Activated naive CD4-positive, alpha-beta T cell treated with anti-CD3 and anti-CD28 coated beads, Interleukin-2, amount 10 ng/mL, durations not matched to agents 7 days and 5 days (primary cell): ENCODE measurements around the gene DNAH2.

Source experiments
- CTCF ChIA-PET: fragments of 350-600 bp; sonication (Branson Sonifier 250); formaldehyde crosslinking; loops from one replicate; lab custom pipeline; 2021; ENCODE audit warnings: antibody characterized with exemption; lab: Charles Lee
- DNase-seq: peaks from one replicate; pipeline ENCODE4 v3.0.0-alpha.2; 2020
- H3K27ac Mint-ChIP-seq: one replicate; pipeline ENCODE4 v1.8.0; 2021; ENCODE audit warnings: mild to moderate bottlenecking, moderate library complexity, mixed read lengths
- H3K27me3 Mint-ChIP-seq: one replicate; pipeline ENCODE4 v1.8.0; 2021; ENCODE audit warnings: mild to moderate bottlenecking, mixed read lengths
- H3K36me3 Mint-ChIP-seq: one replicate; pipeline ENCODE4 v1.8.0; 2021; ENCODE audit warnings: mixed read lengths
- H3K4me1 Mint-ChIP-seq: one replicate; pipeline ENCODE4 v1.8.0; 2021; ENCODE audit warnings: mixed read lengths
- H3K4me3 Mint-ChIP-seq: one replicate; pipeline ENCODE4 v1.8.0; 2021; ENCODE audit warnings: mild to moderate bottlenecking, moderate library complexity, mixed read lengths
- H3K9me3 Mint-ChIP-seq: one replicate; pipeline ENCODE4 v1.8.0; 2021; ENCODE audit warnings: mixed read lengths

Gene DNAH2, protein sequence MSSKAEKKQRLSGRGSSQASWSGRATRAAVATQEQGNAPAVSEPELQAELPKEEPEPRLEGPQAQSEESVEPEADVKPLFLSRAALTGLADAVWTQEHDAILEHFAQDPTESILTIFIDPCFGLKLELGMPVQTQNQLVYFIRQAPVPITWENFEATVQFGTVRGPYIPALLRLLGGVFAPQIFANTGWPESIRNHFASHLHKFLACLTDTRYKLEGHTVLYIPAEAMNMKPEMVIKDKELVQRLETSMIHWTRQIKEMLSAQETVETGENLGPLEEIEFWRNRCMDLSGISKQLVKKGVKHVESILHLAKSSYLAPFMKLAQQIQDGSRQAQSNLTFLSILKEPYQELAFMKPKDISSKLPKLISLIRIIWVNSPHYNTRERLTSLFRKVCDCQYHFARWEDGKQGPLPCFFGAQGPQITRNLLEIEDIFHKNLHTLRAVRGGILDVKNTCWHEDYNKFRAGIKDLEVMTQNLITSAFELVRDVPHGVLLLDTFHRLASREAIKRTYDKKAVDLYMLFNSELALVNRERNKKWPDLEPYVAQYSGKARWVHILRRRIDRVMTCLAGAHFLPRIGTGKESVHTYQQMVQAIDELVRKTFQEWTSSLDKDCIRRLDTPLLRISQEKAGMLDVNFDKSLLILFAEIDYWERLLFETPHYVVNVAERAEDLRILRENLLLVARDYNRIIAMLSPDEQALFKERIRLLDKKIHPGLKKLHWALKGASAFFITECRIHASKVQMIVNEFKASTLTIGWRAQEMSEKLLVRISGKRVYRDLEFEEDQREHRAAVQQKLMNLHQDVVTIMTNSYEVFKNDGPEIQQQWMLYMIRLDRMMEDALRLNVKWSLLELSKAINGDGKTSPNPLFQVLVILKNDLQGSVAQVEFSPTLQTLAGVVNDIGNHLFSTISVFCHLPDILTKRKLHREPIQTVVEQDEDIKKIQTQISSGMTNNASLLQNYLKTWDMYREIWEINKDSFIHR (N-terminal part only)

GRCh38 chr17:7716901-7717755 is at the start of gene DNAH2:
TSS of gene DNAH2 (plus strand) at chr17:7717744. CDS start at chr17:7719735, 1,991 bp downstream.
- DNase-seq, result peak; percentile 57
- CTCF ChIA-PET, result interaction anchor here (1.2 to 2.4 kb wide), 4 partner anchors 10 to 203 kb away, joined by 3 to 8 read pairs (median 6); no protein-coding TSS in a partner anchor
- no peaks in the 10 kb centered on the region for H3K36me3 Mint-ChIP-seq
- H3K4me1 Mint-ChIP-seq, result peaks cover 33% of the 10 kb centered on the region
- peaks cover 99% of the 10 kb centered on the region for H3K27me3 Mint-ChIP-seq
- H3K9me3 Mint-ChIP-seq, result no peaks in the 10 kb centered on the region
- H3K4me3 Mint-ChIP-seq, result peak within 1 kb of the TSS; percentile 67
- peak within 1 kb of the TSS; percentile 19 for H3K27ac Mint-ChIP-seq

GRCh38 chr17:7668482-7668881 is 49.1 kb upstream of the DNAH2 start:
- Mint-ChIP-seq H3K9me3 (peaks cover 3% of the 10 kb centered on the region), H3K27me3 (no peaks in the 10 kb centered on the region), H3K4me1 (no peaks in the 10 kb centered on the region), H3K27ac (no peak overlapping the region), H3K4me3 (no peak overlapping the region), H3K36me3 (peaks cover 37% of the 10 kb centered on the region)
- CTCF ChIA-PET, result no interaction called here
- DNase-seq, result no peak

DNA sequence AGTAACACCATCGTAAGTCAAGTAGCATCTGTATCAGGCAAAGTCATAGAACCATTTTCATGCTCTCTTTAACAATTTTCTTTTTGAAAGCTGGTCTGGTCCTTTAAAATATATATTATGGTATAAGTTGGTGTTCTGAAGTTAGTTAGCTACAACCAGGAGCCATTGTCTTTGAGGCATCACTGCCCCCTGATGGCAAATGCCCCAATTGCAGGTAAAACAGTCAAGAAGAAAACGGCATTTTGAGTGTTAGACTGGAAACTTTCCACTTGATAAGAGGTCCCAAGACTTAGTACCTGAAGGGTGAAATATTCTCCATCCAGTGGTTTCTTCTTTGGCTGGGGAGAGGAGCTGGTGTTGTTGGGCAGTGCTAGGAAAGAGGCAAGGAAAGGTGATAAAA is 44.3 kb upstream of the DNAH2 start:
- Mint-ChIP-seq H3K27ac (no peak overlapping the region), H3K36me3 (peaks cover 60% of the 10 kb centered on the region), H3K9me3 (peaks cover 10% of the 10 kb centered on the region), H3K4me3 (no peak overlapping the region), H3K27me3 (no peaks in the 10 kb centered on the region), H3K4me1 (no peaks in the 10 kb centered on the region)
- DNase-seq, result peak; percentile 66
- CTCF ChIA-PET, result interaction anchor here (0.6 to 2.2 kb wide), 10 partner anchors 10 to 253 kb away, joined by 3 to 11 read pairs (median 3); partner anchors contain the start of genes SAT2, TP53 and WRAP53

DNA sequence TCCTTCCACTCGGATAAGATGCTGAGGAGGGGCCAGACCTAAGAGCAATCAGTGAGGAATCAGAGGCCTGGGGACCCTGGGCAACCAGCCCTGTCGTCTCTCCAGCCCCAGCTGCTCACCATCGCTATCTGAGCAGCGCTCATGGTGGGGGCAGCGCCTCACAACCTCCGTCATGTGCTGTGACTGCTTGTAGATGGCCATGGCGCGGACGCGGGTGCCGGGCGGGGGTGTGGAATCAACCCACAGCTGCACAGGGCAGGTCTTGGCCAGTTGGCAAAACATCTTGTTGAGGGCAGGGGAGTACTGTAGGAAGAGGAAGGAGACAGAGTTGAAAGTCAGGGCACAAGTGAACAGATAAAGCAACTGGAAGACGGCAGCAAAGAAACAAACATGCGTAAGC is 42.6 kb upstream of the DNAH2 start:
- H3K36me3 Mint-ChIP-seq, result peaks cover 53% of the 10 kb centered on the region
- CTCF ChIA-PET, result interaction anchor here (1.0 to 1.6 kb wide), 2 partner anchors 42 to 319 kb away, joined by 3 read pairs; no protein-coding TSS in a partner anchor

DNA sequence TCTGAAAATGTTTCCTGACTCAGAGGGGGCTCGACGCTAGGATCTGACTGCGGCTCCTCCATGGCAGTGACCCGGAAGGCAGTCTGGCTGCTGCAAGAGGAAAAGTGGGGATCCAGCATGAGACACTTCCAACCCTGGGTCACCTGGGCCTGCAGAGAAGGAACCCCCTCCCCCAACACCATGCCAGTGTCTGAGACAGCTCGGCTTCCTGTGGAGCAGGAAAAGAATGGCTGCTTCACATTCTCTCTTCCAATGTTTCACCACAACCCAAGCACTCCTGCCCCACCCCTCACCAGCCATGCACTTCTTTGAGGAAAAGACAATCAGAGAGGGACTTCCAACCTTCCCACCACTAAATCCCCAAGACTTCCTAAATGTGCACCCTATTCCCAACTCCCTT is 41.0 kb upstream of the DNAH2 start:
- CTCF ChIA-PET, result no interaction called here
- no peak overlapping the region for H3K4me3 Mint-ChIP-seq
- H3K36me3 Mint-ChIP-seq, result peaks cover 45% of the 10 kb centered on the region
- no peaks in the 10 kb centered on the region for H3K27me3 Mint-ChIP-seq
- H3K27ac Mint-ChIP-seq, result no peak overlapping the region
- no peaks in the 10 kb centered on the region for H3K4me1 Mint-ChIP-seq
- no peak for DNase-seq
- H3K9me3 Mint-ChIP-seq, result peaks cover 10% of the 10 kb centered on the region

More for the DNA sequence above, 42.6 kb upstream of the DNAH2 start:
- no peak for DNase-seq
- Mint-ChIP-seq H3K27me3 (no peaks in the 10 kb centered on the region), H3K4me1 (no peaks in the 10 kb centered on the region), H3K4me3 (no peak overlapping the region), H3K27ac (no peak overlapping the region), H3K9me3 (peaks cover 10% of the 10 kb centered on the region)

GRCh38 chr17:7677388-7678067 is 40.0 kb upstream of the DNAH2 start:
- H3K4me1 Mint-ChIP-seq, result peaks cover 2% of the 10 kb centered on the region
- H3K27ac Mint-ChIP-seq, result no peak overlapping the region
- H3K36me3 Mint-ChIP-seq, result peaks cover 42% of the 10 kb centered on the region
- CTCF ChIA-PET, result interaction anchor here (0.6 to 0.7 kb wide), 2 partner anchors 21 to 45 kb away, joined by 3 to 4 read pairs; no protein-coding TSS in a partner anchor
- no peak overlapping the region for H3K4me3 Mint-ChIP-seq
- no peak for DNase-seq
- H3K9me3 Mint-ChIP-seq, result peaks cover 10% of the 10 kb centered on the region
- no peaks in the 10 kb centered on the region for H3K27me3 Mint-ChIP-seq

GRCh38 chr17:7684851-7685532 is 32.6 kb upstream of the DNAH2 start:
- peaks cover 23% of the 10 kb centered on the region for H3K36me3 Mint-ChIP-seq

DNA sequence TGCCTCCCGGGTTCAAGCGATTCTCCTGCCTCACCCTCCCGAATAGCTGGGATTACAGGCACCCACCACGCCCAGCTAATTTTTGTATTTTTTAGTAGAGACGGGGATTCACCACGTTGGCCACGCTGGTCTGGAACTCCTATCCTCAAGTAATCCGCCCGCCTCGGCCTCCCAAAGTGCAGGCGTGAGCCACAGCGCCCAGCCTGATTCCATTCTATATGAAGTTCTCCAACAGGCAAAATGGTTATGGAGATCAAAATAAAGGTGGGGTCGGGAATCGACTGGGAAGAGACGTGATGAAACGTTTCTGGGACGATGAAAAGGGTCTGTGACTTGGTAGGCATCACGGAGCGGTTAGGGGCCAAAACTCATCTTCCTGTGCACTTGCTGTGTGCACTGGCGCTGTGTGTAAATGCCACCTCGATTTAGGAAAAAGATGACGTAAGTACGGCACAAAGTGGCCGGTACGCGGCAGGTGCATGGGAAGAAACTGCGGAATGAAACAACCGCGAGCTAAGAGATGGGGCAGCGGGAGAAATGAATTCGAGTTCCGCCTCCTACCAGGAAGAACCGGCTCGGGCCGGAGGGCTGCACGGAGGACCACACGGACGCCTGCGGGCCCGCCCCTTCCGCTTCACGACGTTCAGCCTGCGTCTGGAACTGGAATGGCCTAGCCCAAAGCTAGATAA is 31.9 kb upstream of the DNAH2 start:
- CTCF ChIA-PET, result interaction anchor here (0.6 to 4.1 kb wide), 8 partner anchors 12 to 439 kb away, joined by 3 to 60 read pairs (median 6); partner anchors contain the start of genes ATP1B2 and FXR2

More at GRCh38 chr17:7684851-7685532, 32.6 kb upstream of the DNAH2 start:
- Mint-ChIP-seq H3K4me1 (peaks cover 43% of the 10 kb centered on the region), H3K4me3 (peak overlapping the region; percentile 93), H3K27ac (peak overlapping the region; percentile 98), H3K9me3 (no peaks in the 10 kb centered on the region), H3K27me3 (peaks cover 5% of the 10 kb centered on the region)
- no peak for DNase-seq
- CTCF ChIA-PET, result interaction anchor here (0.9 to 1.7 kb wide), 3 partner anchors 34 to 439 kb away, joined by 4 to 7 read pairs (median 5); partner anchors contain the start of gene ATP1B2

DNA sequence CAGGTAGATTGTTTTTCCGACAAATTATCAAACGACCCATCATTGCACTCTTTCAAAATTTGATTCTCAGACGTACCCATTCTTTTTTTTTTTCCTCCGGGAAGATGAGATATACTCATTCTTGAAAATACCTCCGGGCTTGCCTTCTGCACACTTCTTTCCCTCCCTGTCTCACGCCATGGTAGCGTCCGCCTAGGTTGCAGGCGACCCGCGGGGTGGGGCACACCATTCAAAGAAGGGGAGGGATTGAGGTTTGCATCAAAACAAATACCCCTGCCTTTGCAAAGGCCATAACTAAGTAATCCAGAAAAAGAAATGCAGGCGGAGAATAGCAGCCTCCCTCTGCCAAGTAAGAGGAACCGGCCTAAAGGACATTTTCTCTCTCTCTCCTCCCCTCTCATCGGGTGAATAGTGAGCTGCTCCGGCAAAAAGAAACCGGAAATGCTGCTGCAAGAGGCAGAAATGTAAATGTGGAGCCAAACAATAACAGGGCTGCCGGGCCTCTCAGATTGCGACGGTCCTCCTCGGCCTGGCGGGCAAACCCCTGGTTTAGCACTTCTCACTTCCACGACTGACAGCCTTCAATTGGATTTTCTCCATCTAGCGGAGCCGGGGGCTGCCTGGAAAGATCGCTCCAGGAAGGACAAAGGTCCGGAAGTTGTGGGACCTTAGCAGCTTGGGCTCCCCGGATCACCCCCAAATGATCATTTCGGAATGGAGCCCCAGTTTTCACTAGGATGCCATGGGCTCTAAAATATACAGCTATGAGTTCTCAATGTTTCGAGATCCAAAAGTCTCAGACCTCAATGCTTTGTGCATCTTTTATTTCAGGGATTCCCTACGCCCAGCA is 31.1 kb upstream of the DNAH2 start:
- Mint-ChIP-seq H3K4me1 (peaks cover 46% of the 10 kb centered on the region), H3K27me3 (peaks cover 5% of the 10 kb centered on the region), H3K27ac (peak overlapping the region; percentile 98), H3K4me3 (peak overlapping the region; percentile 93), H3K9me3 (no peaks in the 10 kb centered on the region), H3K36me3 (peaks cover 26% of the 10 kb centered on the region)
- CTCF ChIA-PET, result interaction anchor here (0.6 to 4.1 kb wide), 18 partner anchors 13 to 438 kb away, joined by 3 to 60 read pairs (median 6); partner anchors contain the start of genes ATP1B2, FXR2, MPDU1 and SENP3
- DNase-seq, result peak; percentile 85

More for the DNA sequence above, 31.9 kb upstream of the DNAH2 start:
- Mint-ChIP-seq H3K4me1 (peaks cover 46% of the 10 kb centered on the region), H3K27ac (peak overlapping the region; percentile 98), H3K4me3 (peak overlapping the region; percentile 93), H3K36me3 (peaks cover 23% of the 10 kb centered on the region), H3K9me3 (no peaks in the 10 kb centered on the region), H3K27me3 (peaks cover 5% of the 10 kb centered on the region)
- DNase-seq, result peak; percentile 94

GRCh38 chr17:7687072-7687907 is 30.3 kb upstream of the DNAH2 start, which contains the start of gene TP53:
TSS of gene TP53 (minus strand) at chr17:7687490. CDS start at chr17:7676594, 10,896 bp downstream.
- Mint-ChIP-seq H3K36me3 (peaks cover 26% of the 10 kb centered on the region), H3K9me3 (no peaks in the 10 kb centered on the region), H3K4me1 (peaks cover 46% of the 10 kb centered on the region), H3K27me3 (peaks cover 5% of the 10 kb centered on the region), H3K27ac (peak within 1 kb of the TSS; percentile 98), H3K4me3 (peak within 1 kb of the TSS; percentile 93)
- CTCF ChIA-PET, result interaction anchor here (0.6 to 4.1 kb wide), 25 partner anchors 14 to 357 kb away, joined by 3 to 60 read pairs (median 6); partner anchors contain the start of genes FXR2, MPDU1, SAT2 and SENP3
- DNase-seq, result peak; percentile 94
